Testis (tissue), 3 donors: ENCODE results near the gene SLC22A23. TPM values are rescaled to one million over a fixed set of nuclear protein-coding genes. Genes with fewer than 3 reads are reported as not detected.

Source experiments
- DNase-seq: peaks from one replicate; pipeline ENCODE4 v3.0.0-alpha.2; 2019
- H3K27ac ChIP-seq, 2 donors: fragments of 200-600 bp; sonication (generic); one replicate each; pipeline ENCODE4 v1.5.1; 2019
- H3K27me3 ChIP-seq: fragments of 200-600 bp; sonication (generic); one replicate; pipeline ENCODE4 v1.5.1; 2019
- H3K36me3 ChIP-seq: fragments of 200-600 bp; sonication (generic); one replicate; pipeline ENCODE4 v1.5.1; 2017; ENCODE audit warnings: low read depth; ENCODE audit errors: missing control alignments
- H3K4me1 ChIP-seq: fragments of 200-600 bp; sonication (generic); one replicate; pipeline ENCODE4 v1.5.1; 2019
- H3K4me3 ChIP-seq, 2 donors: fragments of 200-600 bp; sonication (generic); one replicate each; pipeline ENCODE4 v1.5.1; 2017 to 2019
- H3K9me3 ChIP-seq: fragments of 200-600 bp; sonication (generic); one replicate; pipeline ENCODE4 v1.5.1; 2017
- CTCF ChIP-seq, 3 experiments: fragments of 450-650 bp in 2 of 3; fragments of 200-600 bp in 1 of 3; sonication (generic) in 1 of 3; IDR thresholded peaks; one replicate each; pipeline ENCODE4 v1.5.1; 2016 to 2019; ENCODE audit warnings: antibody characterized with exemption in 3 of 3, mild to moderate bottlenecking in 2 of 3, moderate library complexity in 1 of 3
- POLR2A ChIP-seq: fragments of 450-650 bp; IDR thresholded peaks from one replicate; pipeline ENCODE4 v1.6.1; 2017; ENCODE audit warnings: antibody characterized with exemption, mild to moderate bottlenecking, moderate library complexity
- WGBS, 2 donors: methylation state at CpG; one replicate each; pipeline ENCODE4 v1.1.5; 2018; 5-methylcytosine and 5-hydroxymethylcytosine counted together
- intact Hi-C: fragments of 100-400 bp; cut with DNase I; formaldehyde crosslinking; loops from one replicate; pipeline ENCODE4 v1.15.1; 2023; ENCODE audit warnings: low total_unique reads
- polyA plus RNA-seq: library from polyadenylated mRNA; stranded (reverse); fragments of 350-450 nt; fragmentation: Illumina TruSeq; extraction: RNeasy Lipid Tissue Mini Kit (QIAGEN cat#74804); gene quantifications from one replicate; pipeline ENCODE4 v1.2.3, GENCODE V29; 2014; ENCODE audit warnings: low read depth, low replicate concordance; ENCODE audit not compliant: insufficient read depth
- total RNA-seq, 2 donors: library from RNA; depleted of rRNA; stranded (reverse); fragments of >200 nt; gene quantifications; one replicate each; pipeline ENCODE4 v1.2.3, GENCODE V29; 2016

SLC22A23 gene
- total and polyA plus RNA-seq, 3 donors from 2014 or later = 9.0 to 20.9 (median 14.9) TPM

- TF ChIP-seq CTCF (IDR thresholded peaks at IDR 0.05) (no peak), POLR2A (no peak)
- WGBS, 2 donors = 94% methylated on average over 8 of the region's 8 CpGs
- no peaks in the 10 kb centered on the region for H3K4me1 ChIP-seq
- no peaks in the 10 kb centered on the region for H3K27me3 ChIP-seq
- no peak for DNase-seq
- H3K4me3 ChIP-seq = no peak overlapping the region
- no peak overlapping the region for H3K27ac ChIP-seq
- intact Hi-C loops = no loop called here
- H3K9me3 ChIP-seq = no peaks in the 10 kb centered on the region
- no peaks in the 10 kb centered on the region for H3K36me3 ChIP-seq
Observed at GRCh38 chr6:3305216-3305565, 151.7 kb downstream of the SLC22A23 start.

- intact Hi-C loops = no loop called here
- Histone ChIP-seq H3K9me3 (no peaks in the 10 kb centered on the region), H3K27me3 (no peaks in the 10 kb centered on the region), H3K27ac (no peak overlapping the region), H3K4me1 (no peaks in the 10 kb centered on the region), H3K36me3 (no peaks in the 10 kb centered on the region), H3K4me3 (no peak overlapping the region)
- WGBS, 2 donors = 93% methylated on average over 16 of the region's 16 CpGs
- DNase-seq = no peak
- TF ChIP-seq POLR2A (no peak), CTCF (IDR thresholded peaks at IDR 0.05) (no peak)
Observed at GRCh38 chr6:3304500-3305215, 152.2 kb downstream of the SLC22A23 start.

- no peaks in the 10 kb centered on the region for H3K27me3 ChIP-seq
- H3K9me3 ChIP-seq = no peaks in the 10 kb centered on the region
- no peak overlapping the region for H3K4me3 ChIP-seq
- H3K27ac ChIP-seq = no peak overlapping the region
- 69 to 87% methylated on average over 3 of the region's 3 CpGs for WGBS, 2 donors
- intact Hi-C loops = no loop called here
- no peaks in the 10 kb centered on the region for H3K4me1 ChIP-seq
- H3K36me3 ChIP-seq = no peaks in the 10 kb centered on the region
- DNase-seq = no peak
- no peak for TF ChIP-seq POLR2A
- no peak for TF ChIP-seq CTCF (IDR thresholded peaks at IDR 0.05)
Observed at GRCh38 chr6:3303795-3304411, 152.9 kb downstream of the SLC22A23 start.

- Histone ChIP-seq H3K27me3 (no peaks in the 10 kb centered on the region), H3K4me1 (no peaks in the 10 kb centered on the region), H3K4me3 (no peak overlapping the region), H3K27ac (no peak overlapping the region), H3K9me3 (no peaks in the 10 kb centered on the region), H3K36me3 (no peaks in the 10 kb centered on the region)
- intact Hi-C loops = no loop called here
- DNase-seq = no peak
- WGBS, 2 donors = 88 to 94% methylated on average over 8 of the region's 8 CpGs
- TF ChIP-seq POLR2A (no peak), CTCF (IDR thresholded peaks at IDR 0.05) (no peak)
Observed at GRCh38 chr6:3301506-3301905, 155.3 kb downstream of the SLC22A23 start.

GRCh38 chr6:3299221-3299620, 157.6 kb downstream of the SLC22A23 start:
- no peak for TF ChIP-seq CTCF (IDR thresholded peaks at IDR 0.05)
- no peak for TF ChIP-seq POLR2A
- H3K27me3 ChIP-seq = no peaks in the 10 kb centered on the region
- no peaks in the 10 kb centered on the region for H3K9me3 ChIP-seq
- H3K36me3 ChIP-seq = no peaks in the 10 kb centered on the region
- no peak overlapping the region for H3K27ac ChIP-seq
- 85 to 95% methylated on average over 10 of the region's 10 CpGs for WGBS, 2 donors
- intact Hi-C loops = no loop called here
- no peak overlapping the region for H3K4me3 ChIP-seq
- no peaks in the 10 kb centered on the region for H3K4me1 ChIP-seq
- no peak for DNase-seq
